LNCAP (cell line): ENCODE data around the gene DSCAML1.

ENCODE experiments used
- CTCF ChIP-seq: fragments of 450-650 bp; IDR thresholded peaks from 2 replicates; pipeline ENCODE4 v1.5.1; 2017; ENCODE audit warnings: mild to moderate bottlenecking

The DSCAML1 gene

GRCh38 chr11:117601006-117601708 lies 195.9 kb downstream of the DSCAML1 start:
- TF ChIP-seq CTCF, result no peak

- TF ChIP-seq CTCF, result no peak
Observed at GRCh38 chr11:117600234-117600783, 196.7 kb downstream of the DSCAML1 start.

GRCh38 chr11:117597071-117597470 lies 199.9 kb downstream of the DSCAML1 start:
- TF ChIP-seq CTCF, result no peak

- TF ChIP-seq CTCF, result no peak
Observed at GRCh38 chr11:117595440-117595839, 201.6 kb downstream of the DSCAML1 start.

- TF ChIP-seq CTCF, result no peak
Observed at GRCh38 chr11:117594721-117595120, 202.3 kb downstream of the DSCAML1 start.

GRCh38 chr11:117593065-117593464 lies 204.0 kb downstream of the DSCAML1 start:
- TF ChIP-seq CTCF, result no peak

- TF ChIP-seq CTCF, result no peak
Observed at GRCh38 chr11:117591316-117592039, 205.5 kb downstream of the DSCAML1 start.
